CD4-positive, CD25-positive, alpha-beta regulatory T cell (primary cell): ENCODE measurements around the gene DTYMK. TPM values are rescaled to one million over a fixed set of nuclear protein-coding genes. Genes with fewer than 3 reads are reported as not detected.

Experiments
- polyA plus RNA-seq, 4 donors: library from polyadenylated mRNA; unstranded; fragments of 300-500 nt; fragmentation: Illumina TruSeq; gene quantifications; one replicate each; pipeline ENCODE4 v1.2.3, GENCODE V29; 2021
- total RNA-seq: library from RNA; stranded (reverse); gene quantifications from one replicate; pipeline ENCODE4 v1.2.3, GENCODE V29; 2022

The DTYMK gene
- total and polyA plus RNA-seq, 5 donors from 2014 or later = 13.1 to 45.6 (median 38.3) TPM

Other genes starting within 250 kb of the DTYMK start
- 117 TPM for gene STK25, start 178.2 kb downstream of the DTYMK start, total RNA-seq
- 10 to 100 TPM; 79.7 to 99.6 (median 86.5) TPM for gene STK25, start 178.2 kb downstream of the DTYMK start, polyA plus RNA-seq
- not detected for gene BOK, start 128.1 kb downstream of the DTYMK start, total RNA-seq
- not detected for gene BOK, start 128.1 kb downstream of the DTYMK start, polyA plus RNA-seq
- 47.8 TPM for gene THAP4, start 49.7 kb downstream of the DTYMK start, total RNA-seq
- gene THAP4, start 49.7 kb downstream of the DTYMK start, polyA plus RNA-seq = 10 to 100 TPM; 37.5 to 42.8 (median 39.6) TPM
- gene ATG4B, start 49.1 kb downstream of the DTYMK start, total RNA-seq = 158 TPM
- gene ATG4B, start 49.1 kb downstream of the DTYMK start, polyA plus RNA-seq = 10 to 100 TPM; 43.7 to 59.6 (median 56.2) TPM
- 64.8 TPM for gene ING5, start 15.2 kb upstream of the DTYMK start, total RNA-seq
- 10 to 100 TPM; 16.7 to 27.3 (median 19.1) TPM for gene ING5, start 15.2 kb upstream of the DTYMK start, polyA plus RNA-seq
- gene D2HGDH, start 47.8 kb upstream of the DTYMK start, total RNA-seq = 38.4 TPM
- gene D2HGDH, start 47.8 kb upstream of the DTYMK start, polyA plus RNA-seq = 1 to 10 TPM in 3 of 4 donors, under 1 TPM in 1; 0.73 to 3.7 (median 3.0) TPM
- 1.1 TPM for gene GAL3ST2, start 90.0 kb upstream of the DTYMK start, total RNA-seq
- gene GAL3ST2, start 90.0 kb upstream of the DTYMK start, polyA plus RNA-seq = not detected
- gene NEU4, start 122.4 kb upstream of the DTYMK start, total RNA-seq = 3.8 TPM
- gene NEU4, start 122.4 kb upstream of the DTYMK start, polyA plus RNA-seq = under 1 TPM in 2 of 4 donors, not detected in 2; 0.16 to 0.67 TPM
- gene PDCD1, start 172.1 kb upstream of the DTYMK start, total RNA-seq = 12.3 TPM
- 1 to 10 TPM; 6.0 to 8.6 (median 6.6) TPM for gene PDCD1, start 172.1 kb upstream of the DTYMK start, polyA plus RNA-seq
- 0.44 TPM for gene RTP5, start 182.9 kb upstream of the DTYMK start, total RNA-seq
- gene RTP5, start 182.9 kb upstream of the DTYMK start, polyA plus RNA-seq = not detected